GM13977 (cell line): Measurements from ENCODE around the gene RASD1.

Experiments used
- DNase-seq: peaks from one replicate; pipeline ENCODE4 v3.0.0; 2012; ENCODE audit warnings: low spot score
- in situ Hi-C: fragments of 300-500 bp; cut with MboI; formaldehyde crosslinking; loops from one replicate; pipeline ENCODE4 v1.12.0; 2022; ENCODE audit warnings: low sequenced_read_pairs, low pct_unique_long_range_greater_than_20kb, mixed read lengths, inconsistent platforms; ENCODE audit not compliant: unreplicated experiment
- TF ChIP-seq, protein P1 (sequence below): IDR thresholded peaks from 2 replicates; pipeline ENCODE4 v1.5.1; 2012; ENCODE audit warnings: mild to moderate bottlenecking, control low read depth; ENCODE audit not compliant: insufficient read depth; ENCODE audit errors: extremely low read depth, missing control alignments

Gene RASD1

GRCh38 chr17:17484451-17484899, 11.7 kb downstream of the RASD1 start:
- in situ Hi-C loops, result no loop called here
- no peak for DNase-seq
- TF ChIP-seq, protein P1, sequence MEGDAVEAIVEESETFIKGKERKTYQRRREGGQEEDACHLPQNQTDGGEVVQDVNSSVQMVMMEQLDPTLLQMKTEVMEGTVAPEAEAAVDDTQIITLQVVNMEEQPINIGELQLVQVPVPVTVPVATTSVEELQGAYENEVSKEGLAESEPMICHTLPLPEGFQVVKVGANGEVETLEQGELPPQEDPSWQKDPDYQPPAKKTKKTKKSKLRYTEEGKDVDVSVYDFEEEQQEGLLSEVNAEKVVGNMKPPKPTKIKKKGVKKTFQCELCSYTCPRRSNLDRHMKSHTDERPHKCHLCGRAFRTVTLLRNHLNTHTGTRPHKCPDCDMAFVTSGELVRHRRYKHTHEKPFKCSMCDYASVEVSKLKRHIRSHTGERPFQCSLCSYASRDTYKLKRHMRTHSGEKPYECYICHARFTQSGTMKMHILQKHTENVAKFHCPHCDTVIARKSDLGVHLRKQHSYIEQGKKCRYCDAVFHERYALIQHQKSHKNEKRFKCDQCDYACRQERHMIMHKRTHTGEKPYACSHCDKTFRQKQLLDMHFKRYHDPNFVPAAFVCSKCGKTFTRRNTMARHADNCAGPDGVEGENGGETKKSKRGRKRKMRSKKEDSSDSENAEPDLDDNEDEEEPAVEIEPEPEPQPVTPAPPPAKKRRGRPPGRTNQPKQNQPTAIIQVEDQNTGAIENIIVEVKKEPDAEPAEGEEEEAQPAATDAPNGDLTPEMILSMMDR, result no peak

DNA sequence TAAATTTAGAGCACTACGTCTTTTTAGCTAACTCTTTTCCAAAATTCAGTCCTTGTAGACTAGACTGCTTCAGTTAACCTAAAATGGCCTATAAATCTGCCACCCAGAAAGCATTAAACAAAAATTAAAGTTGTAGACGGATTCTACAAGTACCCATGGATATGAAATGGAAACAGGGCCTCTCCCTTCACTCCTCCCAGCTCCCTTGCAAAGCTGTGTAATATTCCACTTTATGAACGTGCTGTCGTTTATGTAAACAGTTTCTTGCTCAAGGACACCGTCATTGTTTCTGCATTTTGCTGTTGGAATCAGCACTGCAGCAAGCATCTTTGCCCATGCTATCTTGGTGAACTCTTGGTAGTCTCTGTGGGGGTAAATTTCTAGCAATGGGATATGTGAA, 14.3 kb downstream of the RASD1 start:
- TF ChIP-seq, protein P1, result no peak
- no peak for DNase-seq
- in situ Hi-C loops, result no loop called here

GRCh38 chr17:17480593-17481148, 15.5 kb downstream of the RASD1 start:
- no peak for DNase-seq
- in situ Hi-C loops, result no loop called here
- TF ChIP-seq, protein P1, result no peak

GRCh38 chr17:17479209-17479608, 17.0 kb downstream of the RASD1 start:
- TF ChIP-seq, protein P1, result no peak
- in situ Hi-C loops, result no loop called here
- no peak for DNase-seq

DNA sequence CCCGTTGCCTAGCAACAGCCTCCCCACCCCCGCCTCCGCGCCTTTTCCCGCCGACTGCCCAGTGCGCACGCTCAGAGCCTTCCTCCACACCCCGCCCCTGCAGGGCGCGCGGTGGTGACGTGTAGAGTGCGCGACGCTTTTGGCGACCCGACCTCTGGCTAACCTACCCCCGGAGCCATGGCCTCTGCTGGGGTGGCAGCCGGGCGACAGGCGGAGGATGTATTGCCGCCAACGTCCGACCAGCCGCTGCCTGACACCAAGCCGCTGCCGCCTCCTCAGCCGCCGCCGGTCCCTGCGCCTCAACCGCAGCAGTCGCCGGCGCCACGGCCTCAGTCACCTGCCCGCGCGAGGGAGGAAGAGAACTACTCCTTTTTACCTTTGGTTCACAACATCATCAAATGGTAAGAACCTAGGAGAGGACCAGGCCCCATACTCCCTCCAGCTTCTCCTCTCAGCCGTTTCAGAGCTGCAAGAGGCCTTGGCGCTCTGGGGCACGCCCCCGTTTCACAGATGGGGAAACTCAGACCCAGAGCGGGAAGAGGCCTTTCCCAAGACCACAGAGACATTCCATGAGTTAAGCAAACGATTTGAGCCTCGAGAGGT, 19.2 kb downstream of the RASD1 start, which contains the start of gene MED9:
MED9 (plus strand) TSS at position 136 of the 603 bp plus-strand sequence; CDS start at position 178, 42 bp downstream.
- in situ Hi-C loops, result no loop called here
- peak; percentile 98 for DNase-seq
- TF ChIP-seq, protein P1, result no peak

DNA sequence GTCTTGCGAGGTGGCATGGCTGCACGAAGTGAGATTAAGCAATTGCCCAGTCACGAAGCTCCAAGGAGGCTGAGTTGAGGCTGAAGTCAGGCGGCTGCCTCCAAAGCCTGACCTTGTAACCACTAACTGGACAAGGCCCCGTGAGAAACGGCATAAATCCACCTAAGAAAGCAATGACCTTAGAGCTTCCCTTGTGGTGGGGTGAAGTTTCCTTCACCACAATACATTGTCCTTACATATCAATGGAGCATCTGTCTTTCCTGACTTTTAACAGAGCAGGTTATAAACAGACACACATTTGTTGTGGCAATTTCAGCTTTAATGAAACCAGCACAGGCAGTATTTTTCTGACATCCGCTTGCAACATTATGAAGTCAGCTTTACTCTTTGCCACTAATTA, 21.9 kb downstream of the RASD1 start:
- in situ Hi-C loops, result no loop called here
- TF ChIP-seq, protein P1, result no peak
- DNase-seq, result no peak
